Tibial artery (tissue), 4 donors: ENCODE data around the gene GPR137B.

Source experiments
- DNase-seq, 2 donors: peaks; one replicate each; pipeline ENCODE4 v3.0.0-alpha.2; 2019
- H3K27ac ChIP-seq, 2 donors: fragments of 200-600 bp; sonication (generic) in 1 of 2; 1 replicate in 1 of 2; 2 replicates in 1 of 2; pipeline ENCODE4 v1.5.1; 2018 to 2019; ENCODE audit warnings: mild to moderate bottlenecking in 1 of 2
- H3K27me3 ChIP-seq, 2 donors: fragments of 200-600 bp; sonication (generic) in 1 of 2; one replicate each; pipeline versions ENCODE4 v1.5.1 to v1.6.0; 2016 to 2019
- H3K36me3 ChIP-seq, 3 donors: fragments of 200-600 bp; sonication (generic) in 2 of 3; one replicate each; pipeline ENCODE4 v1.5.1; 2016 to 2019; ENCODE audit warnings: mild to moderate bottlenecking in 2 of 3
- H3K4me1 ChIP-seq, 4 donors: fragments of 200-600 bp; sonication (generic) in 2 of 4; 1 replicate in 3 of 4; 2 replicates in 1 of 4; pipeline ENCODE4 v1.5.1; 2016 to 2019
- H3K4me3 ChIP-seq, 2 donors: fragments of 200-600 bp; sonication (generic) in 1 of 2; 1 replicate in 1 of 2; 2 replicates in 1 of 2; pipeline ENCODE4 v1.5.1; 2018 to 2019; ENCODE audit warnings: mild to moderate bottlenecking in 2 of 2
- H3K9me3 ChIP-seq, 3 donors: fragments of 200-600 bp; sonication (generic) in 1 of 3; one replicate each; pipeline ENCODE4 v1.5.1; 2016 to 2019
- CTCF ChIP-seq, 2 experiments: fragments of 200-600 bp in 1 of 2; fragments of 450-650 bp in 1 of 2; IDR thresholded peaks; one replicate each; pipeline ENCODE4 v1.5.1; 2017 to 2019; ENCODE audit warnings: antibody characterized with exemption in 2 of 2, mild to moderate bottlenecking in 1 of 2, moderate library complexity in 1 of 2
- intact Hi-C: fragments of 100-400 bp; cut with DNase I; formaldehyde crosslinking; loops from one replicate; pipeline ENCODE4 v1.15.0; 2023; ENCODE audit warnings: low total_unique reads

Gene GPR137B

GRCh38 chr1:236099355-236099974, 42.9 kb upstream of the GPR137B start:
- Histone ChIP-seq H3K36me3 (no peaks in the 10 kb centered on the region), H3K27ac (no peak overlapping the region), H3K4me3 (no peak overlapping the region), H3K27me3 (peaks cover 0 to 36% of the 10 kb centered on the region in 2 donors), H3K4me1 (no peaks in the 10 kb centered on the region), H3K9me3 (peaks cover 0 to 11% (median 3%) of the 10 kb centered on the region in 3 donors)
- no peak for DNase-seq
- intact Hi-C loops: no loop called here
- no peak for TF ChIP-seq CTCF (IDR thresholded peaks at IDR 0.05)

GRCh38 chr1:236100799-236101198, 41.5 kb upstream of the GPR137B start:
- Histone ChIP-seq H3K27ac (no peak overlapping the region), H3K36me3 (no peaks in the 10 kb centered on the region), H3K4me3 (no peak overlapping the region), H3K9me3 (peaks cover 0 to 11% (median 3%) of the 10 kb centered on the region in 3 donors), H3K4me1 (no peaks in the 10 kb centered on the region), H3K27me3 (peaks cover 0 to 36% of the 10 kb centered on the region in 2 donors)
- no peak for DNase-seq
- TF ChIP-seq CTCF (IDR thresholded peaks at IDR 0.05): no peak
- intact Hi-C loops: loop anchor here (10.0 kb wide), 1 partner anchor 424 kb away; the partner anchor contains the start of gene LGALS8

- H3K27me3 ChIP-seq: peaks cover 0 to 36% of the 10 kb centered on the region in 2 donors
- H3K4me1 ChIP-seq: no peaks in the 10 kb centered on the region
- intact Hi-C loops: loop anchor here (10.0 kb wide), 1 partner anchor 423 kb away; the partner anchor contains the start of gene LGALS8
- no peak for DNase-seq
- no peak overlapping the region for H3K27ac ChIP-seq
- H3K36me3 ChIP-seq: no peaks in the 10 kb centered on the region
- TF ChIP-seq CTCF (IDR thresholded peaks at IDR 0.05): no peak
- H3K9me3 ChIP-seq: peaks cover 0 to 7% (median 3%) of the 10 kb centered on the region in 3 donors
- H3K4me3 ChIP-seq: no peak overlapping the region
These were observed 40.8 kb upstream of the GPR137B start for GRCh38 chr1:236101233-236102200.

- Histone ChIP-seq H3K27ac (no peak overlapping the region), H3K4me3 (no peak overlapping the region), H3K27me3 (peaks cover 0 to 36% of the 10 kb centered on the region in 2 donors), H3K9me3 (no peaks in the 10 kb centered on the region), H3K36me3 (no peaks in the 10 kb centered on the region), H3K4me1 (no peaks in the 10 kb centered on the region)
- no peak for TF ChIP-seq CTCF (IDR thresholded peaks at IDR 0.05)
- no peak for DNase-seq
- intact Hi-C loops: loop anchor here (10.0 kb wide), 1 partner anchor 422 kb away; the partner anchor contains the start of gene LGALS8
These were observed 39.7 kb upstream of the GPR137B start for GRCh38 chr1:236102611-236103010.

GRCh38 chr1:236103059-236103458, 39.3 kb upstream of the GPR137B start:
- intact Hi-C loops: loop anchor here (10.0 kb wide), 1 partner anchor 422 kb away; the partner anchor contains the start of gene LGALS8
- no peaks in the 10 kb centered on the region for H3K4me1 ChIP-seq
- no peak overlapping the region for H3K27ac ChIP-seq
- peaks cover 0 to 36% of the 10 kb centered on the region in 2 donors for H3K27me3 ChIP-seq
- no peak for TF ChIP-seq CTCF (IDR thresholded peaks at IDR 0.05)
- no peak for DNase-seq
- no peaks in the 10 kb centered on the region for H3K9me3 ChIP-seq
- no peak overlapping the region for H3K4me3 ChIP-seq
- no peaks in the 10 kb centered on the region for H3K36me3 ChIP-seq
